Uterus (tissue), 4 donors: ENCODE data around the gene TMEM205. TPM values are rescaled to one million over a fixed set of nuclear protein-coding genes. Genes with fewer than 3 reads are reported as not detected.
"Not testable (repeated sequence)": the region's sequence is repeated elsewhere in the genome, so short reads cannot be mapped to it uniquely, and the experiment has no call there.

ENCODE experiments used
- DNase-seq, 2 donors: peaks; one replicate each; pipeline ENCODE4 v3.0.0-alpha.2; 2019 to 2020
- H3K27ac ChIP-seq, 2 donors: fragments of 200-600 bp; sonication (generic); 1 replicate in 1 of 2; 2 replicates in 1 of 2; pipeline ENCODE4 v1.5.1; 2016 to 2018
- H3K27me3 ChIP-seq, 2 donors: fragments of 200-600 bp; sonication (generic); one replicate each; pipeline ENCODE4 v1.5.1; 2018 to 2019; ENCODE audit warnings: control low read depth in 1 of 2
- H3K36me3 ChIP-seq, 2 donors: fragments of 200-600 bp; sonication (generic); one replicate each; pipeline ENCODE4 v1.5.1; 2019; ENCODE audit warnings: control low read depth in 1 of 2
- H3K4me1 ChIP-seq, 2 donors: fragments of 200-600 bp; sonication (generic); one replicate each; pipeline ENCODE4 v1.5.1; 2018 to 2019; ENCODE audit warnings: control low read depth in 1 of 2
- H3K4me3 ChIP-seq, 2 donors: fragments of 200-600 bp; sonication (generic); 1 replicate in 1 of 2; 2 replicates in 1 of 2; pipeline ENCODE4 v1.5.1; 2018 to 2019; ENCODE audit warnings: mild to moderate bottlenecking in 1 of 2
- H3K9me3 ChIP-seq, 2 donors: fragments of 200-600 bp; sonication (generic); one replicate each; pipeline ENCODE4 v1.5.1; 2019; ENCODE audit warnings: control low read depth in 1 of 2
- CTCF ChIP-seq, 4 experiments: fragments of 200-600 bp in 2 of 4; fragments of 450-650 bp in 2 of 4; sonication (generic) in 2 of 4; IDR thresholded peaks; one replicate each; pipeline ENCODE4 v1.5.1; 2016 to 2019; ENCODE audit warnings: antibody characterized with exemption in 4 of 4, mild to moderate bottlenecking in 2 of 4, moderate library complexity in 1 of 4
- POLR2A ChIP-seq, 2 donors: fragments of 450-650 bp; IDR thresholded peaks; one replicate each; pipeline ENCODE4 v1.6.1; 2016; ENCODE audit warnings: antibody characterized with exemption in 2 of 2, mild to moderate bottlenecking in 1 of 2, moderate library complexity in 1 of 2
- intact Hi-C: fragments of 100-400 bp; cut with DNase I; formaldehyde crosslinking; loops from one replicate; pipeline ENCODE4 v1.15.1; 2023; ENCODE audit warnings: low total_unique reads
- total RNA-seq, 4 donors: library from RNA; depleted of rRNA in 3 of 4; stranded (reverse); fragments of >200 nt in 3 of 4; gene quantifications; one replicate each; pipeline versions ENCODE4 v1.1.0 to v1.2.4, GENCODE V29; 2014 to 2023
- donor health status: DM: yes; HTN: yes; CAD: no.

Gene TMEM205
- total RNA-seq, 4 donors from 2014 or later: 41.2 to 117 (median 77.4) TPM

DNA sequence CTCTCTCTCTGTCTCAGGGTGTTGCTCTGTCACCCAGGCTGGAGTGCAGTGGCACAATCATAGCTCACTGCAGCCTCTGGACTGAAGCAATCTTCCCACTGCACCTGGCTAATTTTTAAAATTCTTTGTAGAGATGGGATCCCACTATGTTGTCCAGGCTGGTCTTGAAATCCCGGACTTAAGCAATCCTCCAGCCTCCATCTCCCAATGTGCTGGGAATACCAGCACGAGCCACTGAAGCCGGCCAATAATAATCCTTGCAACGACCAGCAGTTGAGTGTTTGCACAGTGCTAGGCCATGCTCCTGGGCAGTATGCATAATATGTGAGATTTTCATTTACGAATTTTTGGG, 38.7 kb upstream of the TMEM205 start:
- Histone ChIP-seq H3K27ac (no peak overlapping the region), H3K9me3 (no peaks in the 10 kb centered on the region)

DNA sequence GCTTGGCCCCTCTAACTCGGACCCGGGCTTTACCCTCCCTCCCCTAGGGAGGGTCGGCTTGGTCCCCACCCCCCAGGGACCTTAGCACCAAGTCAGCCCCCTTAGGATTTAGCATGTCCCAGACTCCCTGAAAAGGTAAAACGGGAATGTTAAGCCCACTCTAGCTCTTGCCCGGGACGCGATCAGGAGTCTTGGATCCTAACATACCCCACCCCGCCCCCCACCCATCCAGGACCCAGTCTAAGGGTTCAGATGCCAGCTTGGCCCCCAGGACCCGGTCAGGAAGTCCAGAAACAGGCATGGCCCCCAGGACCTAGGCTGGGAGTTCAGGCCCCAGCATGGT, 37.6 kb upstream of the TMEM205 start:
- TF ChIP-seq POLR2A (IDR thresholded peaks at IDR 0.05): no peak
- H3K4me1 ChIP-seq: peaks cover 0 to 19% of the 10 kb centered on the region in 2 donors
- DNase-seq: no peak
- no peak overlapping the region for H3K27ac ChIP-seq
- intact Hi-C loops: no loop called here
- no peak overlapping the region for H3K4me3 ChIP-seq
- H3K36me3 ChIP-seq: no peaks in the 10 kb centered on the region
- peaks cover 15 to 19% of the 10 kb centered on the region in 2 donors for H3K27me3 ChIP-seq
- no peaks in the 10 kb centered on the region for H3K9me3 ChIP-seq

More for the DNA sequence above, 38.7 kb upstream of the TMEM205 start:
- DNase-seq: no peak
- Histone ChIP-seq H3K4me1 (peaks cover 0 to 19% of the 10 kb centered on the region in 2 donors), H3K27me3 (peaks cover 15 to 19% of the 10 kb centered on the region in 2 donors), H3K4me3 (no peak overlapping the region), H3K36me3 (no peaks in the 10 kb centered on the region)
- TF ChIP-seq POLR2A (IDR thresholded peaks at IDR 0.05) (no peak), CTCF (IDR thresholded peaks at IDR 0.05) (no peak)
- intact Hi-C loops: no loop called here

GRCh38 chr19:11382898-11383705, 37.0 kb upstream of the TMEM205 start:
- peak overlapping the region in 1 of 2 donors; percentile 2 for H3K4me3 ChIP-seq
- no peak overlapping the region for H3K27ac ChIP-seq
- intact Hi-C loops: no loop called here
- H3K27me3 ChIP-seq: peaks cover 15 to 19% of the 10 kb centered on the region in 2 donors
- H3K9me3 ChIP-seq: no peaks in the 10 kb centered on the region
- no peak for DNase-seq
- H3K36me3 ChIP-seq: no peaks in the 10 kb centered on the region
- TF ChIP-seq POLR2A (IDR thresholded peaks at IDR 0.05) (no peak), CTCF (IDR thresholded peaks at IDR 0.05) (peak in 3 of 4 experiments; percentile 20 to 43 (median 36))
- peaks cover 0 to 19% of the 10 kb centered on the region in 2 donors for H3K4me1 ChIP-seq

- Histone ChIP-seq H3K27me3 (peaks cover 15 to 19% of the 10 kb centered on the region in 2 donors), H3K9me3 (no peaks in the 10 kb centered on the region), H3K27ac (peak overlapping the region; percentile 79 to 80), H3K4me3 (peak overlapping the region; percentile 54 to 60), H3K36me3 (no peaks in the 10 kb centered on the region), H3K4me1 (peaks cover 12 to 25% of the 10 kb centered on the region in 2 donors)
- intact Hi-C loops: no loop called here
- DNase-seq: peak; percentile 97
- TF ChIP-seq POLR2A (IDR thresholded peaks at IDR 0.05): peak; percentile 66 to 76
- TF ChIP-seq CTCF (IDR thresholded peaks at IDR 0.05): peak; percentile 73 to 87 (median 85)
Observed at GRCh38 chr19:11380653-11381537, 34.8 kb upstream of the TMEM205 start.

GRCh38 chr19:11379857-11380350, 33.8 kb upstream of the TMEM205 start:
- DNase-seq: no peak
- H3K9me3 ChIP-seq: no peaks in the 10 kb centered on the region
- peaks cover 12 to 29% of the 10 kb centered on the region in 2 donors for H3K4me1 ChIP-seq
- peak overlapping the region in 1 of 2 donors; percentile 60 for H3K4me3 ChIP-seq
- TF ChIP-seq CTCF (IDR thresholded peaks at IDR 0.05): no peak
- no peak for TF ChIP-seq POLR2A (IDR thresholded peaks at IDR 0.05)
- no peaks in the 10 kb centered on the region for H3K36me3 ChIP-seq
- peaks cover 15 to 19% of the 10 kb centered on the region in 2 donors for H3K27me3 ChIP-seq
- H3K27ac ChIP-seq: peak overlapping the region; percentile 79 to 80
- intact Hi-C loops: no loop called here

- H3K4me3 ChIP-seq, DNase-seq, intact Hi-C loops, H3K36me3 ChIP-seq, H3K9me3 ChIP-seq, H3K27ac ChIP-seq: not testable (repeated sequence)
- Histone ChIP-seq H3K27me3 (peaks cover 15 to 19% of the 10 kb centered on the region in 2 donors), H3K4me1 (peaks cover 12 to 29% of the 10 kb centered on the region in 2 donors)
Observed at GRCh38 chr19:11379269-11379845, 33.3 kb upstream of the TMEM205 start.
